Measurements from ENCODE around the gene SLCO3A1. TPM values are rescaled to one million over a fixed set of nuclear protein-coding genes. Genes with fewer than 3 reads are reported as not detected.
A peak's percentile ranks its signal among the peaks of the same experiment; 100 is the strongest.

SLCO3A1 gene
- total and polyA plus RNA-seq, 2 of the 8 experiments (the other 6 are each of a cell fraction or from before 2014, with no cell fraction given), result 15.1 to 20.4 TPM

- TF ChIP-seq USF2 (IDR thresholded peaks at IDR 0.05; ENCODE audit: low read length) (no peak), CTCF (IDR thresholded peaks at IDR 0.05; ENCODE audit: control extremely low read depth in 1 of 3, insufficient read depth in 1 of 3, low read depth in 1 of 3, low read length in 3 of 3) (peak; percentile 85 to 97 (median 95)), MAX (IDR thresholded peaks at IDR 0.05) (no peak), CBX8 (IDR thresholded peaks at IDR 0.05; ENCODE audit: borderline replicate concordance, low read depth, low read length) (no peak)
Observed at GRCh38 chr15:92082006-92082843, 228.7 kb downstream of the SLCO3A1 start (continued).
